Tibial artery (tissue), 4 donors: Measurements from ENCODE around the gene PDE6A.

ENCODE experiments used
- DNase-seq, 2 donors: peaks; one replicate each; pipeline ENCODE4 v3.0.0-alpha.2; 2019
- H3K27ac ChIP-seq, 2 donors: fragments of 200-600 bp; sonication (generic) in 1 of 2; 1 replicate in 1 of 2; 2 replicates in 1 of 2; pipeline ENCODE4 v1.5.1; 2018 to 2019; ENCODE audit warnings: mild to moderate bottlenecking in 1 of 2
- H3K27me3 ChIP-seq, 2 donors: fragments of 200-600 bp; sonication (generic) in 1 of 2; one replicate each; pipeline versions ENCODE4 v1.5.1 to v1.6.0; 2016 to 2019
- H3K36me3 ChIP-seq, 3 donors: fragments of 200-600 bp; sonication (generic) in 2 of 3; one replicate each; pipeline ENCODE4 v1.5.1; 2016 to 2019; ENCODE audit warnings: mild to moderate bottlenecking in 2 of 3
- H3K4me1 ChIP-seq, 4 donors: fragments of 200-600 bp; sonication (generic) in 2 of 4; 1 replicate in 3 of 4; 2 replicates in 1 of 4; pipeline ENCODE4 v1.5.1; 2016 to 2019
- H3K4me3 ChIP-seq, 2 donors: fragments of 200-600 bp; sonication (generic) in 1 of 2; 1 replicate in 1 of 2; 2 replicates in 1 of 2; pipeline ENCODE4 v1.5.1; 2018 to 2019; ENCODE audit warnings: mild to moderate bottlenecking in 2 of 2
- H3K9me3 ChIP-seq, 3 donors: fragments of 200-600 bp; sonication (generic) in 1 of 3; one replicate each; pipeline ENCODE4 v1.5.1; 2016 to 2019
- intact Hi-C: fragments of 100-400 bp; cut with DNase I; formaldehyde crosslinking; loops from one replicate; pipeline ENCODE4 v1.15.0; 2023; ENCODE audit warnings: low total_unique reads
- TF ChIP-seq, protein P1 (sequence below), 2 experiments: fragments of 200-600 bp in 1 of 2; fragments of 450-650 bp in 1 of 2; IDR thresholded peaks; one replicate each; pipeline ENCODE4 v1.5.1; 2017 to 2019; ENCODE audit warnings: antibody characterized with exemption in 2 of 2, mild to moderate bottlenecking in 1 of 2, moderate library complexity in 1 of 2

Gene PDE6A

DNA sequence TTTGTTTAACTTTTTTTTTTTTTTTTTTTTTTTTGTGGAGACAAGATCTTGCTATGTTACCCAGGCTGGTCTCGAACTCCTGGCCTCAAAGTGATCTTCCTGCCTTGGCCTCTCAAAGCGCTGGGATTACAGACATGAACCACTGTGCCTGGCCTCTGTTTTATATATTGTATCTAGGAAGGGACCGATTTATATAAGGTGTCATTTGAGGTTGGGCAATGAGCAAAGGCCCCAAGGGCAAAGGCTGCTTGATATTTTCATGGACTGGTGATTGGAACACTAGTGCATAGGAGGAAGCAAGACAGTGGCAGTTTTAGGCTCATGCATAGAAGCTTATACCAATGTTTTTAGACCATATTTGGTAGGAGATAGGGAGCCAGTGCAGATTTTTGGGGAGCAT lies 19.1 kb upstream of the PDE6A start:
- Histone ChIP-seq H3K36me3 (no peaks in the 10 kb centered on the region), H3K9me3 (no peaks in the 10 kb centered on the region), H3K4me3 (no peak overlapping the region), H3K27me3 (no peaks in the 10 kb centered on the region), H3K4me1 (peaks cover 0 to 27% (median 11%) of the 10 kb centered on the region in 4 donors), H3K27ac (no peak overlapping the region)
- TF ChIP-seq, protein P1, sequence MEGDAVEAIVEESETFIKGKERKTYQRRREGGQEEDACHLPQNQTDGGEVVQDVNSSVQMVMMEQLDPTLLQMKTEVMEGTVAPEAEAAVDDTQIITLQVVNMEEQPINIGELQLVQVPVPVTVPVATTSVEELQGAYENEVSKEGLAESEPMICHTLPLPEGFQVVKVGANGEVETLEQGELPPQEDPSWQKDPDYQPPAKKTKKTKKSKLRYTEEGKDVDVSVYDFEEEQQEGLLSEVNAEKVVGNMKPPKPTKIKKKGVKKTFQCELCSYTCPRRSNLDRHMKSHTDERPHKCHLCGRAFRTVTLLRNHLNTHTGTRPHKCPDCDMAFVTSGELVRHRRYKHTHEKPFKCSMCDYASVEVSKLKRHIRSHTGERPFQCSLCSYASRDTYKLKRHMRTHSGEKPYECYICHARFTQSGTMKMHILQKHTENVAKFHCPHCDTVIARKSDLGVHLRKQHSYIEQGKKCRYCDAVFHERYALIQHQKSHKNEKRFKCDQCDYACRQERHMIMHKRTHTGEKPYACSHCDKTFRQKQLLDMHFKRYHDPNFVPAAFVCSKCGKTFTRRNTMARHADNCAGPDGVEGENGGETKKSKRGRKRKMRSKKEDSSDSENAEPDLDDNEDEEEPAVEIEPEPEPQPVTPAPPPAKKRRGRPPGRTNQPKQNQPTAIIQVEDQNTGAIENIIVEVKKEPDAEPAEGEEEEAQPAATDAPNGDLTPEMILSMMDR (IDR thresholded peaks at IDR 0.05) = no peak
- intact Hi-C loops = loop anchor here (5.0 kb wide), 1 partner anchor 126 kb away; no protein-coding TSS in a partner anchor
- no peak for DNase-seq

DNA sequence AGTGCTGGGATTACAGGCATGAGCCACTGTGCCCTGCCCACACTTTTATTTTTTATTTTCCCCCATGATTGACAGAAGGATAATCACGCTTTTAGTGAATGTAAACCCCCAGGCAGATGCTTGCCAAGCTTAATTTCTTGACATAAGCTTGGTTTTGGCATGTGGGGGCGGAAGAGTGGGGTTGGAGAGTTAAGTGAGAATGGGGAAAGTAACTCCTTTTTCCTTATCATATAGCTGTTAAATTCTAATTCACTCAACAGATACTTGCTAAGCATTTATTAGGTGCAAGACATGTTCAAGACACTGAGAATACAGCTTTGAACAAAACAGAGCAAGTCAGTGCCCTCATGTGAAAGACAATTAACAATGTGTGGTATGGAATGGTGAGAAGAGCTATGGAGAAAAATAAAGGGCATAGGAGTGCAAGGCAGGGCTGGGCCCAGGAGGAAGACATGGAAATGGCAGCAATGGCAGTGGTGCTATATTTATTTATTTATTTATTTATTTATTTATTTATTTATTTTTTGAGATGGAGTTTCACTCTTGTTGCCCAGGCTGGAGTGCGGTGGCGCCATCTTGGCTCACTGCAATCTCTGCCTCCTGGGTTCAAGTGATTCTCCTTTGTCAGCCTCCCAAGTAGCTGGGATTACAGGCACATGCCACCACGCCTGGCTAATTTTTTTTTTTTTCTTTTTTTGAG lies 18.2 kb upstream of the PDE6A start:
- Histone ChIP-seq H3K9me3 (no peaks in the 10 kb centered on the region), H3K4me3 (no peak overlapping the region), H3K27ac (no peak overlapping the region), H3K36me3 (no peaks in the 10 kb centered on the region), H3K27me3 (no peaks in the 10 kb centered on the region), H3K4me1 (peaks cover 0 to 27% (median 11%) of the 10 kb centered on the region in 4 donors)
- intact Hi-C loops = loop anchor here (5.0 kb wide), 1 partner anchor 125 kb away; no protein-coding TSS in a partner anchor
- no peak for DNase-seq
- TF ChIP-seq, protein P1 (IDR thresholded peaks at IDR 0.05) = no peak

DNA sequence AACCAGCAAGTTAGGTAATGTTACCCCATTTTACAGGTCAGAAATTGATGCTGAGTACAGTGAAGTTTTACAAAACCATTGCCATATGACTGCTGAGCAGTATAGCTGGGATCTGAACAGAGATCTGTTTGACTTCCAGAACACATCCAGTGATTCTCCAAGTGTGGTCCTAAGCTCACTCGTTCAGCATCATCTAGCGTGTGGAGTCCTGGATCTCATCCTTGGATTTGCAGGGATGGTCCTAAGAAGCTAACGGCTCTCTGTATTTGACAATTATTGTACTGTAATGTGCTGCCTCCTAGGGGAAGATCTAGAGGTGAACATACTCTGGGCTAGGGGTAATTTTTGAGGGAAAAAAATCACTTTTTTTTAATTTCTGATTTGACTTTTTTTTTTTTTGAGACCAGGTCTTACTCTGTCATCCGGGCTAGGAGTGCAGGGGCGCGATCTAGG lies 17.4 kb upstream of the PDE6A start:
- Histone ChIP-seq H3K27me3 (no peaks in the 10 kb centered on the region), H3K9me3 (no peaks in the 10 kb centered on the region), H3K4me1 (peaks cover 0 to 27% (median 11%) of the 10 kb centered on the region in 4 donors), H3K4me3 (peak overlapping the region in 1 of 2 donors; percentile 81), H3K36me3 (no peaks in the 10 kb centered on the region), H3K27ac (peak overlapping the region in 1 of 2 donors; percentile 96)
- no peak for DNase-seq
- intact Hi-C loops = loop anchor here (5.0 kb wide), 1 partner anchor 125 kb away; no protein-coding TSS in a partner anchor
- TF ChIP-seq, protein P1 (IDR thresholded peaks at IDR 0.05) = peak; percentile 39 to 50

DNA sequence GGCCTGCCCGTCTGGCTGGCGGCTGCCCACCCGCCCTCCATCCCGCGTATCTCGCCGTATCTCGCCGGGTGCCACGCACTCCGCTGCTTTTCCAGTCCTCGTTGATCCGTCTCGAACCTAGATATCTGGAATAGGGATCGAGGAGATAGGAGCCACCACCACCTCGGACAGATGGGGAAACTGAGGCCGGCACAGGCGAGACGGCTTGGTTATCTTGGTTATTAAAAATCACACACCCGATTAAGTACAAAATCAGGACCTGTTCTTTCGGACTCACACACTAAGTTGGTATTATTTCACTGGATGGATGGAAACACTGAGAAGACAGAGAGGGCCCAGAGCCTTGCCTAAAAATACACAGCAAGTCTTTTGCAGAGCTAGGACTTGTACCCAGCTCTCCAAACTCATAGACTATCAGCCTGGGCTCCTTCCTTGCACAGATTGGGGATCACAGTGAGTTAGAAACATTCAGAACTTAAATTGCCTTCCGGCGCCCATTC lies 16.6 kb upstream of the PDE6A start:
- Histone ChIP-seq H3K4me3 (peak overlapping the region; percentile 68 to 81), H3K27ac (peak overlapping the region; percentile 87 to 96), H3K27me3 (no peaks in the 10 kb centered on the region), H3K4me1 (peaks cover 0 to 27% (median 11%) of the 10 kb centered on the region in 4 donors), H3K36me3 (no peaks in the 10 kb centered on the region), H3K9me3 (no peaks in the 10 kb centered on the region)
- TF ChIP-seq, protein P1 (IDR thresholded peaks at IDR 0.05) = no peak
- DNase-seq = no peak
- intact Hi-C loops = loop anchor here (5.0 kb wide), 1 partner anchor 124 kb away; no protein-coding TSS in a partner anchor

DNA sequence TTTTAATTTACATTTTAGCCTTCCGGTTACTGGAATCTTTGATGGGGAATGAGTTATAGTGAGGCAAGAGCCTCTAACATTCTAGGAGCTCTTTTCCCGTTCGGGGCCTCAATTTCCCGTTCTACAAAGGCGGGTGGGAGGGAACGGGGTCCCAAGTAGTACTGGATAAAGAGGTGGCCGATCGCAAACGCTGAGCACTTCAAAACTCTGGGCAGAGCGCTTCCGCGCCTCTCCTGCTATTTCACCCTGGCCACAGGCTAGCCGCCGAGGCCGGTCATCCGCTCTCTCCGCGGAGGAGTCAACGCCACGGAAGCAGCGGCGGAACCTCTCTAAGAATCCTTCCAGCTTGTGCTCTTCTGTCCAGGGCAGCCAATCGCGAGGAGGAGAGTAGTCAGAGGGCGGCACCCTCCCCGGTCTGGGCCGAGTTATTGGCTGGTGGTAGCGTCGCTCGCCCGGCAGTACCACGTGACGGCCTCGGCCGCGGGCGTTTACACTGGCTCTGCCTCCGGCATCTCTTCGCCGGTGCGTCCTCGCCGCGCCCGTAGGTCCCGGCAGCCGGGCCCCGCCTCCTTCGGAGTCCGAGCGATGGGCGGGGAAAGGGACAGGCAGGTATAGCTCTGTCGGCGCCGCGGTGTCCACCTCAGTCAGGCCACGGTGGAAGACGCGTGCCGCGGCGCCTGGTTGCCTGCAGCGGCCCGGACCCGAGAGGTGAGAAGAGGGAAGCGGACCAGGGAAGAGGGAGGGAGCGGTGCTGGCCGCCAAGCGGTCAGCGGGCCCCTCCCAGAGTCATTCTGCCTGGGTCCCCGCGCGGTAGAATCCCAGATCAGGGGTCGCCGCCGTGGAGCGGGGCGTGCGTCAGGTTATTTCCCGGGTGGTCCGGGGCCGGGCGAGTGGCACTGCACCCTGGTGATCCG lies 15.9 kb upstream of the PDE6A start, which contains the start of gene SLC26A2:
Gene SLC26A2 (plus strand): TSS at position 487 of the 914 bp plus-strand sequence. CDS start 16,895 bp downstream, outside the sequence.
- H3K36me3 ChIP-seq = no peaks in the 10 kb centered on the region
- intact Hi-C loops = loop anchor here (5.0 kb wide), 1 partner anchor 123 kb away; no protein-coding TSS in a partner anchor
- H3K4me3 ChIP-seq = peak within 1 kb of the TSS; percentile 68 to 81
- peak; percentile 99 for DNase-seq
- peak within 1 kb of the TSS; percentile 87 to 96 for H3K27ac ChIP-seq
- no peaks in the 10 kb centered on the region for H3K9me3 ChIP-seq
- TF ChIP-seq, protein P1 (IDR thresholded peaks at IDR 0.05) = peak in 1 of 2 experiments; percentile 25
- peaks cover 0 to 27% (median 11%) of the 10 kb centered on the region in 4 donors for H3K4me1 ChIP-seq
- no peaks in the 10 kb centered on the region for H3K27me3 ChIP-seq
